ENCODE results near the gene NEK8. TPM values are rescaled to one million over a fixed set of nuclear protein-coding genes. Genes with fewer than 3 reads are reported as not detected.

The NEK8 gene
- total RNA-seq, 3 donors from 2014 or later (not counting 1 experiment from before 2014, with no cell fraction given), result 5.9 to 7.4 (median 6.8) TPM

DNA sequence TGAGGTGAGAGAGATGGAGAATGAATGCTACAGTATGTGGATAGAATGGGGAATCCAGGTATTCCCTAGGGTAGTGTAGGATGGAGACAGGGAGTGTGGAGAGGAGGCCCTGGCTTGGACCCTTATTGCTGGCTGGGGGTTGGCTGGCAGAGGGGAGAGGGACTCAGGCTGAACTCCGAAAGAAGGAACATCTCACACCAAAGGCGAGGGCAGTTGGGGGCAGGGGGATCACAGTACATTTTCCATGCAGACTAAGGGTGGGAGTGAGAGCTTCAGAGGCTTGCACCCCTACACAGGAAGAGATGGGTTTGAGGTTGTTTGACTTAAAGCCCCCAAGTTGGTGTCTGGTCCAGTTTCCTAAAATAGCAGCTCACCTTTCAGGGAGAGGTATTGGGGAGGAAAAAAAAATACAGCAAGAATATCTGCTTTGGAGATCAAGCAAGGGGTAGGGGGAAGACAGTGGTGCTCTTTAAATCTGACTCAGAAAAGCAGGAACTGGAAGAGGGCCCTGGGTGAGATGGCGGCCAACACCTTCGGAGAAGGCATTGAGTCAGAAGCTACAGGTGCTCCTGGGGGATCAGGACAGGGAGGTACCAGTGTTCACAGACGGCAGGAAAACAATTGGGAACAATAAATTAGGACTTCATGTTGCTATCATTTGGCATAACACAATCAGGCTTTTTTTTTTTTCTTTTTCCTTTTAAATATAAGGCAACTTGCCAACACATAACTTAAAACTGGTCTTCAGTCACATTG lies 27.6 kb downstream of the NEK8 start:
- Histone ChIP-seq H3K4me1 (ENCODE audit: control insufficient read depth, insufficient read depth, low read length) (no peaks in the 10 kb centered on the region), H3K27me3 (ENCODE audit: control insufficient read depth, insufficient read depth, low read length) (no peaks in the 10 kb centered on the region), H3K36me3 (ENCODE audit: control insufficient read depth, insufficient read depth, low read length) (peaks cover 17% of the 10 kb centered on the region), H3K27ac (ENCODE audit: low read length) (no peak overlapping the region), H3K4me3 (ENCODE audit: low read length) (no peak overlapping the region), H3K9me3 (ENCODE audit: control insufficient read depth, insufficient read depth, low read length) (no peaks in the 10 kb centered on the region)
- Mint-ChIP-seq H3K4me3 (no peak overlapping the region), H3K9me3 (no peaks in the 10 kb centered on the region), H3K27ac (no peak overlapping the region), H3K36me3 (no peaks in the 10 kb centered on the region), H3K27me3 (ENCODE audit: low read depth in 2 of 2) (no peaks in the 10 kb centered on the region), H3K4me1 (no peaks in the 10 kb centered on the region)
- ATAC-seq, result no peak
- TF ChIP-seq CTCF (IDR thresholded peaks at IDR 0.05), result no peak
- 91% methylated on average over 5 of the region's 5 CpGs for WGBS (ENCODE audit: insufficient coverage)
- intact Hi-C loops (cut with micrococcal nuclease), result no loop called here
- DNase-seq, result no peak

- intact Hi-C loops (cut with micrococcal nuclease), result no loop called here
- Mint-ChIP-seq H3K9me3 (no peaks in the 10 kb centered on the region), H3K4me3 (no peak overlapping the region), H3K36me3 (peaks cover under 1% of the 10 kb centered on the region), H3K4me1 (peaks cover 0 to under 1% of the 10 kb centered on the region in 2 donors), H3K27ac (no peak overlapping the region), H3K27me3 (ENCODE audit: low read depth in 2 of 2) (no peaks in the 10 kb centered on the region)
- Histone ChIP-seq H3K9me3 (ENCODE audit: control insufficient read depth, insufficient read depth, low read length) (no peaks in the 10 kb centered on the region), H3K36me3 (ENCODE audit: control insufficient read depth, insufficient read depth, low read length) (peaks cover 17% of the 10 kb centered on the region), H3K27ac (ENCODE audit: low read length) (no peak overlapping the region), H3K4me1 (ENCODE audit: control insufficient read depth, insufficient read depth, low read length) (no peaks in the 10 kb centered on the region), H3K4me3 (ENCODE audit: low read length) (no peak overlapping the region), H3K27me3 (ENCODE audit: control insufficient read depth, insufficient read depth, low read length) (no peaks in the 10 kb centered on the region)
- ATAC-seq (no peak), DNase-seq (no peak)
- WGBS (ENCODE audit: insufficient coverage), result 97% methylated on average over 32 of the region's 32 CpGs
- no peak for TF ChIP-seq CTCF (IDR thresholded peaks at IDR 0.05)
Observed at GRCh38 chr17:28758411-28759121, 30.0 kb downstream of the NEK8 start.

GRCh38 chr17:28759256-28759865 lies 30.8 kb downstream of the NEK8 start:
- no peaks in the 10 kb centered on the region for H3K9me3 ChIP-seq (ENCODE audit: control insufficient read depth, insufficient read depth, low read length)
- H3K9me3 Mint-ChIP-seq, result no peaks in the 10 kb centered on the region
- peaks cover 17% of the 10 kb centered on the region for H3K36me3 ChIP-seq (ENCODE audit: control insufficient read depth, insufficient read depth, low read length)
- H3K4me3 Mint-ChIP-seq, result no peak overlapping the region
- WGBS (ENCODE audit: insufficient coverage), result 98% methylated on average over 18 of the region's 18 CpGs
- H3K27me3 Mint-ChIP-seq (ENCODE audit: low read depth in 2 of 2), result no peaks in the 10 kb centered on the region
- no peak for ATAC-seq
- peaks cover 5% of the 10 kb centered on the region in 2 donors for H3K4me1 Mint-ChIP-seq
- no peak for TF ChIP-seq CTCF (IDR thresholded peaks at IDR 0.05)
- H3K27me3 ChIP-seq (ENCODE audit: control insufficient read depth, insufficient read depth, low read length), result no peaks in the 10 kb centered on the region
- H3K27ac ChIP-seq (ENCODE audit: low read length), result no peak overlapping the region
- DNase-seq, result no peak
- no peak overlapping the region for H3K4me3 ChIP-seq (ENCODE audit: low read length)
- intact Hi-C loops (cut with micrococcal nuclease), result no loop called here
- H3K36me3 Mint-ChIP-seq, result peaks cover 6% of the 10 kb centered on the region
- no peak overlapping the region for H3K27ac Mint-ChIP-seq
- H3K4me1 ChIP-seq (ENCODE audit: control insufficient read depth, insufficient read depth, low read length), result no peaks in the 10 kb centered on the region
